Inflammatory macrophage (primary cell): ENCODE results near the gene SEPTIN11.
A peak's percentile ranks its signal among the peaks of the same experiment; 100 is the strongest.
"Not testable (repeated sequence)": the region's sequence is repeated elsewhere in the genome, so short reads cannot be mapped to it uniquely, and the experiment has no call there.

Source experiments
- DNase-seq, 2 donors: peaks; one replicate each; pipeline ENCODE4 v3.0.0-alpha.2; 2020 to 2022

SEPTIN11 gene

GRCh38 chr4:76952656-76953582 is 3.4 kb downstream of the SEPTIN11 start:
- no peak for DNase-seq

- DNase-seq, result no peak
Measured at GRCh38 chr4:76953956-76954355, 4.4 kb downstream of the SEPTIN11 start.

GRCh38 chr4:76954489-76954888 is 4.9 kb downstream of the SEPTIN11 start:
- DNase-seq, result no peak

DNA sequence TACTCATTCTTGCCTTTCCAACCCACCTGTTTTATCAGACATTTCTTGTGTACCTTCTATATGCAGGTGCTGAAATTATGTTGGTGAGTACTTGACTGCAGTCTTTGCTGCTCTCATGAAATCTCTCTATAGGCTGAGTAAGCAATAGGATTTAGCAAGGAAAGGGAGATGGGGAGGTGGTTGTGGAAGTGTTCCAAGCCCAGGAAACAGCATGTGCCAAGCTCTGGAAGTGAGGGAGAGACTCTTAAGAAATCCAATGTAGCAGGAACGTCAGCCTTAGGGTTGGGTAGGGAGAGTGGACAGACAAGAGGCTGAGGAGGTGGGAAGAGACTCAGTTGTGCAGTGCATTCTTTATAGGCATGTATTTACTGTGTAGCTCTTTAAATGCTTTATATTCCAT is 5.6 kb downstream of the SEPTIN11 start:
- DNase-seq, result no peak

DNA sequence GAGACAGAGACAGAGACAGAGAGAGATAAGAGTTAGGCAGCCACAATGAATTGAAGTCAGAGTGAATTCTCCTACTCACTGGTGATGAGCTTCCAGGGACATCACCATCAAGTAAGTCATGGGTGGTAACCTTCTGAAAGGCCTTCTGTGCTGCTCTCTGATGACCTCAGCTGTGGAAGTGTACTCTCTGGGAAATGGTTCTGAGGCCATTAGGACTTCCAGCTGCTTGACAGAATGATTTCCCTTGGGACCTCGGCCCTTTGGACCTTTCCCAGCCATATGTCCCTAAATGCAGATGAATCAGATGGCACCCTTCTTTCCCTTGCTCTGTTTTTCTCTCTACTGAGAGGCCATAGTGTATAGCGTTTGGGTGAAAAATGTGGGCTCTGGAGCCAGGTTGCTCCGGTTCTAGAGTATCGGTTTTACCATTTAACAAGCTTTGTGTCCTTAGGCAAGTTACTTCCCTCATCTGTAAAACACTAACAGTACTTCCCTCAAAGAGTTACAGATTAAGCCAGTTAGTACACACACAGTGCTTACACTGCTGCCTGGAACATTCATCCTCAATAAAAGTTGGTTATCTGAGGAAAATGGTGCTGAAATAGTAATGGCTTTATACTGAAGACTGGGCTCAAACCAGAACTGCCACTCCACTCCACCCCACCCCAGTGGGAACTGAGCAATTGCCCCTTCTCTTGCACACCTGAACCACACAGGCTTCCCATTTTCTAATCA is 7.6 kb downstream of the SEPTIN11 start:
- no peak for DNase-seq

- no peak for DNase-seq
Measured at GRCh38 chr4:76958891-76959290, 9.3 kb downstream of the SEPTIN11 start.

GRCh38 chr4:76960014-76960413 is 10.5 kb downstream of the SEPTIN11 start:
- DNase-seq, result no peak

- no peak for DNase-seq
Measured at GRCh38 chr4:76962406-76963130, 13.0 kb downstream of the SEPTIN11 start.

GRCh38 chr4:76963131-76963750 is 13.7 kb downstream of the SEPTIN11 start:
- DNase-seq, result peak in 1 of 2 donors; percentile 22

- not testable (repeated sequence) for DNase-seq
Measured at GRCh38 chr4:76963927-76964326, 14.4 kb downstream of the SEPTIN11 start.

- no peak for DNase-seq
Measured at GRCh38 chr4:76964769-76965168, 15.2 kb downstream of the SEPTIN11 start.

- DNase-seq, result no peak
Measured at GRCh38 chr4:76965866-76966579, 16.5 kb downstream of the SEPTIN11 start.

DNA sequence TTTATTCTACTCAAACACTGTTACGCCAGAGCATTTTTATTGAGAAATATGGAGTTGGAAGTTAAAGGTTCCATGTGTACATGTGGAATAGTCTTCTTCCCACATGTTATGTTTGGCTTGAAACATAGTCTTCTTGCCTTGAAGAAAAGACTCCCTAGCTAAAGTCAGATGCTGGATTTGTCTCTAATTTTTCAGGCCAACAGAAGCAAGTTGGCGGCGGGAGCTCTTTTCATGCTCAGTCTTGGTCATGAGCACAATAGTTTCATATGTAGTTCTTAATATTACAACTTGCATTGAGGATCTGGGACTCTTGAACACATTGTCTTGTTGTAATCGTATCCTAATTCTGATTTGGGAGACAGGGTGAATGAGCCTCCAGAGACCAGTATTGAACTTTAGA is 19.4 kb downstream of the SEPTIN11 start:
- no peak for DNase-seq

GRCh38 chr4:76969495-76969894 is 19.9 kb downstream of the SEPTIN11 start:
- no peak for DNase-seq

DNA sequence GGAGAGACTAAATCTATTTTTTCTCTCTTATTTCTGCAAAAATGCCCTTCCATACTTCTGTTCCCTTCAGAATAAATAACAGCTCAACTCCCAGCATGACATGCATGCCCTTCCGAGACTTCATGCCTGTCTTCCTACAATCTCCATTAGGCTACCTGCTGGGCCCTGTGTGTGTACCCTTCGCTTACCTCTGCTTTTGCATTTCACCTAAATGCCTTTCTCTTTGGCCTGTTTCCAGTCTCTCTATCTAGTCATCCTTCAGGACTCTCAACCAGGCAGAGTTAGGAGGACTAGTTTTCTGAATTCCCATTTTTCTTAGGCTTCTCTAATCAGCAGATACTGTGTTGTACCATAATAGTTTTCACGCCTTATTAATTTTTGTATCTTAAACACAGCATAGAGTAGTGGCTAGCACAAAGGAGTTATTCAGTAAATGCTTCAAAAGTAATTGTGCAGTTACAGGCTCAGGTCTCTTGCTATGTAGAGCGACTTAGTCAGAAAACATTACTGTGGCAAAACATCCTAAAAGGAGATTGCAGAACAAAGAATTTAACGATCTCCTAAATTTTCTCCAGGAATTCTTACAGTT is 20.5 kb downstream of the SEPTIN11 start:
- no peak for DNase-seq

GRCh38 chr4:76972306-76972705 is 22.8 kb downstream of the SEPTIN11 start:
- DNase-seq, result no peak

GRCh38 chr4:76974150-76974549 is 24.6 kb downstream of the SEPTIN11 start:
- DNase-seq, result no peak

DNA sequence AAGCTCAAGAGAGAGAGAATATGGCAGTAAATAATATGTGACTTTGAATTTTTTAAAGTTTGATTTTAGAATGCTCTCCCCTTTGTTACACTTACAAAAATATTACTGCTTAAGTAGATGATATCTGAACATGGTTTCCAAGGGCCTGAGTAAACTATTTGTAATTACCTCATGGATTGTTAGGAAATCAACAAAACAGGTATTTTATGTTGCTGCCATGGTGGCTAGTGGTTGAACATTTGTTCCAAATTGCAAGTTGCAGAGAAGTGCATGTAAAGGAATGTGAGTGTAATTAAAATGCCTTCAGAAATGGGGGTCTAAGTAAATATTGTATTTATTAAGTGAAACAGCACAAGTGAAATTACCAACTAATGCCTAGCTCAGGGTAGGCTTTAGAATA is 27.6 kb downstream of the SEPTIN11 start:
- DNase-seq, result no peak

DNA sequence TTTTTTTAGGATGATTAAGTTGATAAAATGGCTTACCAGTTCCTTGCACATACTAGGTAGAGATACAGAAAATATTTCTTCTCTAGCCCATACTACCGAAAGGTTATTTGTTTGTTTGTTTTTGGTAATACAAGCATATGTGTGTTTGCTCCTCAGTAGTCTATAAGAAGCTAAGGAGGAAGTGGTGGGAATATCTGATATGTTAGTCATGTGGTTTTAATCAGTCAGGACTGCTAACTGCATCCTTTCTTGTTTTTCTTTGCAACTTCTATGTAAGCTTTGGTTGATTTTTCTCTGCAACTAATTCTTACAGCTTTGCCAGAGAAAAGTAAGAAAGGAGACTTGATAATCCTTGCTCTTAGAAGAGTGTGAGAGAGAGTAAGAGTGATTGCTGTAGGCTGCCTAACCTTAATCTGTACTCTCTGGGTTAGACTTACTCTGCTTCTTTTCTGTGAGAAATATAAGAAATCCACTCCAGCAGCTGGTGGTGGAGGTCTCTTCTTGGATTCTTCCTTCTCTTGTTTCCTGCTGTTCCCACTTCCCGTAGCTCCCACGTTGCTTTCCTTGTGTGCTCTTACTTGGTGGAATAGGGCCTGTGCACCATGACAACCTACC is 28.3 kb downstream of the SEPTIN11 start:
- no peak for DNase-seq

- DNase-seq, result no peak
Measured at GRCh38 chr4:76979236-76979635, 29.7 kb downstream of the SEPTIN11 start.

- peak; percentile 60 to 65 for DNase-seq
Measured at GRCh38 chr4:76980261-76980660, 30.7 kb downstream of the SEPTIN11 start.
